GM12891 (cell line): ENCODE data around the gene DBNDD2.

Experiments
- DNase-seq: peaks from one replicate; pipeline ENCODE4 v3.0.0; 2011; ENCODE audit warnings: low spot score; ENCODE audit not compliant: insufficient read length
- FAIRE-seq: peaks from 2 replicates; lab custom pipeline; 2011; peaks lifted over from hg19 to GRCh38; lab: Jason Lieb, UNC
- PAX5 ChIP-seq: IDR thresholded peaks from 2 replicates; pipeline ENCODE4 v1.6.1; 2011; ENCODE audit warnings: low read length, moderate library complexity, mild to moderate bottlenecking; ENCODE audit not compliant: insufficient read depth, severe bottlenecking
- POLR2A ChIP-seq: IDR thresholded peaks from 2 replicates; pipeline ENCODE4 v1.6.1; 2011; ENCODE audit warnings: low read depth, low read length, control low read depth
- POLR2AphosphoS5 ChIP-seq: IDR thresholded peaks from 2 replicates; pipeline ENCODE4 v1.6.1; 2011; ENCODE audit warnings: low read depth, low read length, control low read depth
- POU2F2 ChIP-seq: IDR thresholded peaks from 2 replicates; pipeline ENCODE4 v1.6.1; 2011; ENCODE audit warnings: low read depth, mild to moderate bottlenecking, control low read depth, low read length, moderate library complexity
- SPI1 ChIP-seq: IDR thresholded peaks from 2 replicates; pipeline ENCODE4 v1.6.1; 2011; ENCODE audit warnings: low read depth, low read length, control low read depth
- TAF1 ChIP-seq: IDR thresholded peaks from 2 replicates; pipeline ENCODE4 v1.6.1; 2011; ENCODE audit warnings: low read depth, low read length, control low read depth

DBNDD2 gene

DNA sequence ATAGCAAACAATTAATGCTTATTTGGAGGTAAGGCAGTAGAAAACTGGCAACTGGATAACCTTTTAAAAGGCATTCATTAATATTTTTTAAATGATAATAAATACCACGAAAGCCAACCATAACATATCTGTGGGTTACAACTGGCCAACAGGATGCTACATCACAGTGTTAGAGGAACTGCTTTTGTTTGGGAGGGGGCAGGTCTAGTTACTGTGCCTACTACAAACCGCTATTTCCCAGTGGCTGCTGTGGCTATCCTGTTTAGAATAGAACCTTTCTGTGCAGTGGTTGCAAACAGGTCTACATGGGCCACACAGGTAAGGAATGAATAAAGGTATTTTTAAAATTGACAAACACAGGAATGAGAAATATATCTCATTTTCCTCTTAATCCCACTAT is 8.8 kb downstream of the DBNDD2 start:
- DNase-seq (no peak), FAIRE-seq (no peak)
- TF ChIP-seq SPI1 (0 out of 2 replicates have a peak, but pooled peaks have one; percentile 7), POLR2AphosphoS5 (no peak), POLR2A (no peak), TAF1 (no peak), PAX5 (no peak), POU2F2 (no peak)

DNA sequence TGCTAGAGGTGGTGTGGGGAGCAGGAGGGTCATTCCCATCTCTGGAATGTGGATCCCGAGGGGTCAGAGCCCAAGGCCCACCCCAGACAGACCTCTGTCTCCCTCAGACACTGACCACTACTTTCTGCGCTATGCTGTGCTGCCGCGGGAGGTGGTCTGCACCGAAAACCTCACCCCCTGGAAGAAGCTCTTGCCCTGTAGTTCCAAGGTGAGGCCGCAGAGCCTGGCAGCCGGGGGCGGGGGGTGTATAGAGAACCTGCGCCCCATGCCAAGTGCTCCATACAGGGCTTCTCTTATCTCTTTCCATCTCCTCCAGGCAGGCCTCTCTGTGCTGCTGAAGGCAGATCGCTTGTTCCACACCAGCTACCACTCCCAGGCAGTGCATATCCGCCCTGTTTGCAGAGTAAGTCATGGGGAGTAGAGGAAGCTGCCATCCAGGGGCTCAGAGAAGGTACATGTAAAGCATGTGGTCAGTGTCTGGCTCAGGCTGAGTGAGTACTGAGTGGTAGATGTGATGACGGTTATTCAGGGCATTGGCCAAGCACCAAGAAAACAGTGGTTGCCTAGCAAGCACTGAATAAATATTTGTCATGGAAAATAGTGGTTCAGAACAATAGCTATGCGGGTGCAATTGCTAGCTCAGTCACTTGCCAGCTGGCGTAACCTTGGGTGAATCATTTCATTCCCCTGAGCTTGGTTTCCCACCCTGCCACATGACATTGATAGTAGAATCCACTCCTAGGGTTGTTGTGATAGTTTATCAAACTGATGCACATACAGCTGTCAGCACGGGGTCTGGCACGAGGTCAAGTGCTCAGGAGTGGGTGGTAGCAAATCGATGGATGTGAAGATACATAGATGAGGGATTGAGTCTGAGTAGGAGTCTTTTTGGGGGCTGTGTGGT is 11.4 kb downstream of the DBNDD2 start:
- TF ChIP-seq TAF1 (no peak), POU2F2 (peak; percentile 93)
- no peak for DNase-seq
- FAIRE-seq, result peak; percentile 88

DNA sequence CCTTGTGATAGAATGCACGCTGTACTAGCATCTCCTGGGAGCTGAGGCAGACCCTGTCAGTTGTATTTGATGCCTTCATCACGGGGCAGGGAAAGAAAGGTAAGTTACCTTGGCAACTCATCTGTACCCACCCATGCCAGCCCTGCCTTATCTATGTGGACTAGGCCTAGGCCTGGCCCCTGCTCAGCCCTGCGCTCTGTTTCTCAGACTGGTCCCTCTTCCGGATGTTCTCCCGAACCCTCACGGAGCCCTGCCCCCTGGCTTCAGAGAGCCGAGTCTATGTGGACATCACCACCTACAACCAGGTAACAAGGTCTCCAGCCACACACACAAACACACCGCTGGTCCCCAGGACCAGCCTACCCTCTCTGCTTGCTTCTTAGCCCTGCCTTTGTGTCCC is 12.0 kb downstream of the DBNDD2 start:
- FAIRE-seq, result no peak
- TF ChIP-seq SPI1 (no peak), POLR2A (no peak), TAF1 (no peak), POLR2AphosphoS5 (no peak), POU2F2 (no peak), PAX5 (no peak)
- no peak for DNase-seq

DNA sequence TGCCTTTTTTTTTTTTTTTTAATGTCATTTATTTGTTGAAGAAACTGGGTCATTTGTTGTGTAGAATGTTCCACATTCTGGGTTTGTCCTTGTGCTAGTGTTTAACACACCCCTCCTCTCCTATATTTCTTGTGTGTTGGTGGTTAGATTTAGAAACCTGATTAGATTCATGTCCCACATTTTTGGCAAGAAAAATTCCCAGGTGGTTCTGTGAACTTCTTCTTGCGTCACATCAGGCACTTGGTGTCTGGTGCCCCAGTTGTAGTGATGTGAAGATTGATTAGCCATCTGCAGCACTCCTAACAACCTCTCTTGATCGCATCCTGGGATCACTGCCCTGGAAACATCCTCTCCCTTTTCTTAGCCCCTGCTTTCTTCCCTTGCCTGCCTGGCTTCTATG is 15.6 kb downstream of the DBNDD2 start:
- FAIRE-seq (no peak), DNase-seq (no peak)
- TF ChIP-seq POU2F2, result no peak
- TF ChIP-seq POLR2AphosphoS5, result no peak
- no peak for TF ChIP-seq SPI1
- TF ChIP-seq POLR2A, result no peak
- no peak for TF ChIP-seq PAX5
- TF ChIP-seq TAF1, result no peak

DNA sequence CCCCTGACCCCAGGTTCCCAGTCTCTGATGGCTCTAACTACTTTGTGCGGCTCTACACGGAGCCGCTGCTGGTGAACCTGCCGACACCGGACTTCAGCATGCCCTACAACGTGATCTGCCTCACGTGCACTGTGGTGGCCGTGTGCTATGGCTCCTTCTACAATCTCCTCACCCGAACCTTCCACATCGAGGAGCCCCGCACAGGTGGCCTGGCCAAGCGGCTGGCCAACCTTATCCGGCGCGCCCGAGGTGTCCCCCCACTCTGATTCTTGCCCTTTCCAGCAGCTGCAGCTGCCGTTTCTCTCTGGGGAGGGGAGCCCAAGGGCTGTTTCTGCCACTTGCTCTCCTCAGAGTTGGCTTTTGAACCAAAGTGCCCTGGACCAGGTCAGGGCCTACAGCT is 17.5 kb downstream of the DBNDD2 start:
- FAIRE-seq, result no peak
- DNase-seq, result no peak
- TF ChIP-seq TAF1 (no peak), POU2F2 (no peak), POLR2A (no peak), POLR2AphosphoS5 (no peak), SPI1 (no peak), PAX5 (no peak)

DNA sequence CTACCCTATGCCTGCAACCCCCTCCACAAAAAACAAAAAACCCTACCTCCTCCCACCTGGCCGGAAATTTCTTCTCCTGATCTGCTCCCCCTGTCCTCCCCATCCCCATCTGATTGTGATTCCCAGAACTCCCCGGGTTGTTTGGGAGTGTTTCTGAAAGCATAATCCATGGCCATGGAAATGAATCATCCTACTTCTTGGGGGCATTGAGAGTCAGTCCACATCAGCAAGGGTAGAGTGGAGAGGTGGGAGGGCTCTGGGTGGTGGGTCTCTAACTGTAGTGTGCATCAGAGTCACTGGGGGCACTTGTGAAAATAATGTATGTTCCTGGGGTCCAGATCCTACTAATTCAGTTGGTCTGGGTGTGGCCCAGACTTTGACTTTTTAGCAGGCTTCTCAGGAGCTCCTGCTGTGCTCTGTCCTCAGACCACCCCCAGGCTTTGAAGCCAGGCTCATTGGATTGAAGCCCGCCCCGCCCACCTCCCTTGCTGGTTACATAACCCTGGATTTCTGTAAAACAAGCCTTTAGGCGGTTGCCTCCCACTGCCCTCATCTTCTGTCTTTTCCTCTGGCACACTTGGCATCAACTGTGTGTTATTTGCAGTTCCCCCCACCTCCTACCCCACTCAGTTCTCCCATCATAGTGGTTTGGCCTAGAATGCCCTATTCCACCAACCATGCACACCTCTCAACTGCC is 18.4 kb downstream of the DBNDD2 start:
- FAIRE-seq, result no peak
- TF ChIP-seq PAX5 (no peak), POU2F2 (no peak), SPI1 (no peak), TAF1 (no peak), POLR2AphosphoS5 (no peak), POLR2A (no peak)
- no peak for DNase-seq

DNA sequence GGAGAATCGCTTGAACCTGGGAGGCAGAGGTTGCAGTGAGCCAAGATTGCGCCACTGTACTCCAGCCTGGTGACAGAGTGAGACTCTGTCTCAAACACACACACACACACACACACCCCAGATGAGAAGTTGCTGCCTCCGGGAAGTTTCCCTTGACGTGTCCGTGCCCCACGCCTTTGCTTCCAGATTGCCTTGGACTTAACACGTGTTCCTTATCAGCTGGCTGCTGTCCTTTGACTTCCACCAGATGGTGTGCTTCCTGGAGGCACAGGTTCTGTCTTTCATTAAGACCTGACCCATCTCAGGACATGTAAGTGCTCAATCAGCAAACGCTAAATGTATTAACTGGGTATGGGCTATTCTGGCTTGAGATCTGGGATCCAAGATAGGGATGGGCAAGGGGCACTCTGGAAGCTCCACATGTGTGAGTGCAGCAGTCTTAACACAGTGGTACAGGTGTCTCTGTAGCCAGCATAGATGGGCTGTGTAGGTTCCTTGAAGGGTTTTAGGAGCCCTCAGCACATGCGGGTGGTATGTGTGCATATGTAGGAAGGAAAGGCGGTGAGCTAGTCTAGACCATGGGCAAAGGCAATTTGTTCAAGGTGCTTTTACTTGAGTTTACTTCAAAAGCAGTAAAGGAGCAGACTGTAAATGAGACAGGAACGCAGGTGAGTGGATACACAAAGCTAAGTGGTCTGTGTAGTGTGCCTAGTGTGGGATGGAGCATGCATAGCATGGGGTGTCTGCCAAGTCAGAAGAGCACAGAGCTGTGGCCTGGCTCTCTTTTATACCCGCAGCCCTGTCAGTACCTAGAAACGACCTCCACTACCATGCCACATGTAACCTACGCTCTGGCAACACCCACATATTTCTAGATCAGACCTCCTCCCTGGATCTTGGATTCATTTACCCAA is 19.4 kb downstream of the DBNDD2 start:
- DNase-seq (no peak), FAIRE-seq (no peak)
- no peak for TF ChIP-seq POLR2A
- TF ChIP-seq PAX5, result no peak
- no peak for TF ChIP-seq TAF1

DNA sequence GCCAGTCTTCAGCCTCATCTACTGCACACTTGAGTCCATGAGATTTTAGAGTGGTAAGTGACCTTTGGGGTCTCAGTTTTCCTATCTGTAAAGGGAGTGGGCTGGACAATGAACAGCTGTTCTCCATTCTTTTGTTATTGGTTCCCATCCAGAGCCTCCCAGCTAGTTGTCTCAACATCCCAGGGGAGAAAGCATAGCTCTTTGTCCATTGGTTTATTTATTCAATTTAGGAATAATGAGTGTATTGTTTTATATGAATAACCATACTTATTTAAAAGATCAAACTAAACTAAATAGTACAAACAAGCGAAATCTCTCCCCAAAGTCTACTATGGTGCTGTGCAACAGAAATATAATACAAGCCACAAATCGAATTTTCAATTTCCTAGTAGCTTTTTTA is 21.5 kb downstream of the DBNDD2 start:
- TF ChIP-seq TAF1, result no peak
- TF ChIP-seq POLR2AphosphoS5, result no peak
- TF ChIP-seq POLR2A, result no peak
- TF ChIP-seq POU2F2, result no peak
- TF ChIP-seq SPI1, result no peak
- TF ChIP-seq PAX5, result no peak
- no peak for FAIRE-seq
- no peak for DNase-seq

DNA sequence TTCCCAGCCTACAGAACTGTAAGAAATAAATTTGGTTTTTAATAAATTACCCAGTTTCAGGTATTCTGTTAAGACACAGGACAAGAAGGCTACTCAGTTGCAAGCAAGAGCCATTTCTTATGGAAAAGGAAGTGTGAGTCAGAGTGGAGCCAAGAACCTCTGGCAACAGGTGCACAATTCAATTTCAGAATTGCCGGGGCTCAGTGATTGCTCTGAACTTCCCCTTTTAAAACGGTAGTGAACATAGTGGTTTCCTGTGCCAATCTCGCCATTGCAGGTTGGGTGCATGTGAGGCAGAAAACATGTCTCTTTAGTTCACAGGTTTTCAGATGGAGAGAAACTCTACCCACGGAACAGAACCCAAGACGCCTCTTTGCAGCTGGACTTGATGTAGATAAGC is 24.2 kb downstream of the DBNDD2 start:
- DNase-seq (no peak), FAIRE-seq (peak; percentile 76)
- TF ChIP-seq POLR2A (no peak), SPI1 (peak; percentile 74), PAX5 (no peak), POU2F2 (no peak)
